HG03565 (cell line): ENCODE data around the gene IFIT1.
"Not testable (repeated sequence)": the region's sequence is repeated elsewhere in the genome, so short reads cannot be mapped to it uniquely, and the experiment has no call there.

Experiments used
- ATAC-seq: cut with Tn5 transposase; IDR thresholded peaks from one replicate; pipeline ENCODE4 v1.9.1; 2021; ENCODE audit warnings: mild to moderate bottlenecking, moderate library complexity; ENCODE audit not compliant: unreplicated experiment

Gene IFIT1

GRCh38 chr10:89427629-89428028 is 35.2 kb downstream of the IFIT1 start:
- ATAC-seq, result no peak

- ATAC-seq, result no peak
Measured at GRCh38 chr10:89428877-89429276, 36.5 kb downstream of the IFIT1 start.

DNA sequence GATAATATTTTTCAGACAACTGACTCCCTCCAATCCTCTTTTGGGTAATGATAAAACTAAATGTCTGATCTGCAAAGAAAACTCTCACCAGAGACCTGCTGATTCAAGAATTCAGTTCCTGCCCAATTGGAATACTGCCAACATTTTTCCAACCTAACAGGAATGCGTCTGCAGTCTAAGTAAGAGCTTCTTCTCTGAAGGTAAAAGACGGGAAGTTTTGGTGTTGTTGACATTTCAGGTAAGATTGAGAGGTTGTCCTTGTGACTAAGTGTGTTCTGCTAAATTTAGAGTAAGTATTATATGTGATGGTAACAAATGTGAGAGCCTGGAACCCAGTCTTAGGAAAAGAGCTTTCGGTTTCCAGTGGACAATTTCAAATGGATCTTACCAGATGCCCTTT is 39.6 kb downstream of the IFIT1 start:
- ATAC-seq, result no peak

GRCh38 chr10:89438525-89438924 is 46.1 kb downstream of the IFIT1 start:
- ATAC-seq, result no peak

DNA sequence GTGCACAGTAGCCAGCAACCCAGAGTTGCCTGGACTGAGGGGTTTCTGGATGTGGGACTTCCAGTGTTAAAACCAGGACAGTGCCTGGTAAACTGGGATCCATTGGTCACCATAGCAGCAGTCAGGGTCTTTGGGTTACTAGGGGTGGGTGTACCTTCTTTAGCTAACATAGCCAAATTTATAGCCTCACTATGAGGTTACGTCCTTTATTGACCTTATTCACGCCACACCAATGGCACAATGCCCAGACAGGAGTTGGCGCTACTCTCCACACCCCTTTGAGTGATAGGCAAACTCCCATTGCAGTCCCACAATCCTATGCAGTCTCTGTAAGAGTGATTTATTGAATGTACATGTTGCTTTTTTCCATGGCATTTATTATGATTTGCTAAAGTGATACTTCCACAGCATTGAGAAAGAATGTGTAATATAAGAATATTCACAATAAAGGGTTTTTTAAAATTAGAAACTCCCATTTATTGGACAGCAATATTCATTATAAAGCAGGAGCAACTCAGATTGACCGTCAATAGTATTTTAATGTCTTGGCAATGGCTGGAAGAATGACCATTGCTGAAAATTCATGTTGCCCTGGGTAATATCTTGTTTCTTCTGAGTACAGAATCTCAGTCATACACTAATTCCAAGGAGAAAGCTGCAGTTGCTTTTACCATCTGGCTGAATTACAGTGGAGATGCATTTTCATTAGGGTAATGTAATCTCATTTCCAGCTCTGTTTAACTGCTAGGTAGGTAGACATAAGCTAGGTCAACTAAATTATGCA is 48.0 kb downstream of the IFIT1 start:
- ATAC-seq, result no peak

GRCh38 chr10:89442289-89442688 is 49.9 kb downstream of the IFIT1 start:
- ATAC-seq, result no peak

DNA sequence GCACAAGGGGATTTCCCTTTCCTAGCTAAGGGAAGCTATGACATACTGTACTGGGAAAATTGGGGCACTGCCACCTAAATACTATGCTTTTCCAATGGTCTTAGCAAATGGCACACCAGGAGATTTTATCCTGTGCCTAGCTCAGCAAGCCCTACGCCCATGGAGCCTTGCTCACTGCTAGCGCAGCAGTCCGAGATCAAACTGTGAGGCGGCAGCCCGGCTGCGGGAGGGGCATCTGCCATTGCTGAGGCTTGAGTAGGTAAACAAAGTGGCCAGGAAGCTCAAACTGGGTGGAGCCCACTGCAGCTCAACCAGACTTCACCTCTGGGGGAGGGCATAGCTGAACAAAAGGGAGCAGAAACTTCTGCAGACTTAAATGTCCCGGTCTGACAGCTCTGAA is 52.4 kb downstream of the IFIT1 start:
- ATAC-seq, result not testable (repeated sequence)

- no peak for ATAC-seq
Measured at GRCh38 chr10:89450901-89451300, 58.5 kb downstream of the IFIT1 start.

- ATAC-seq, result no peak
Measured at GRCh38 chr10:89452193-89452592, 59.8 kb downstream of the IFIT1 start.

DNA sequence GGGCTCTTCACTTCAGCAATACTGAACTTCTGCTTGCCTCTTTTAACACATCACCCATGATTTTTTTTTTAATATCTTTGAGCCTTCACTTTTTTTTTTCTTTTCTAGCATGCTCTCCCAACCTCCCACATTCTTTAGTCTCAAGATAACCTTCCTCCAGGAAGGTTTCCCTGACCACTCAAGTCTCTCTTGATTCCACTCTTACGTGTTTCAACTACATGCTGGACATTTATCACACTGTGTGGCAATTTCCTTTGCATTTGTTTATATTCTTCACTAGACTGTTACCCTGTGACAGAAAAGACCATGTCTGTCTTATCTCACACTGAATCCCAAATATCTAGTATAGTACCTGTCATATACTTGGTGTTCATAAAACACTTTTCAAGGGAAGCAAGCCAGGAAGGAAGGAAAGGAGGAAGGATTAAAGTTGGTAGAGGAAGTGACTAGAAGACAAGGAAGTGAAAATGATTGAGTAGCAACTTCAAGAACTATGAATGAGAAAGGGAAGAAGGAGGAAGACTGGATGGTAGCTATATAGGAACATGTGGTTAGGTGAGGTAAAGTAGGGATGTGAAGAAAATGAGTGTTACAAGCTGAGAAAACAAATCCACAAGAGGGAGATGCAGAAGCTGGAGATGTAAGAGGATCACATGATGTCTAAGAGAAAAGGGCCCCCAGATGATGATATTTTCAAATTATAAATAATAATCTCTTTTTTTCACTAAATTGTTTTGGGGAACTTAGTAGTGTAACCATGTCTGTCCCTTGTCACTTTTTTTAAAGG is 62.3 kb downstream of the IFIT1 start:
- no peak for ATAC-seq
